H1 (cell line): ENCODE measurements around the gene NR2F1-AS1.
"Not testable (repeated sequence)": the region's sequence is repeated elsewhere in the genome, so short reads cannot be mapped to it uniquely, and the experiment has no call there.

Experiments
- JUND ChIP-seq: IDR thresholded peaks from 2 replicates; pipeline ENCODE4 v1.6.1; 2011; ENCODE audit warnings: mild to moderate bottlenecking, improper control_type of control experiment, low read length
- KDM4A ChIP-seq: IDR thresholded peaks from one replicate; pipeline ENCODE4 v1.7.1; 2012; ENCODE audit warnings: low read depth, mild to moderate bottlenecking, moderate library complexity, low read length, inconsistent platforms; ENCODE audit not compliant: severe bottlenecking
- KDM5A ChIP-seq: fragments of 200-600 bp; IDR thresholded peaks from 2 replicates; pipeline ENCODE4 v1.7.1; 2012; ENCODE audit warnings: mild to moderate bottlenecking, low read length, inconsistent platforms, mixed read lengths
- POLR2A ChIP-seq, 2 experiments: IDR thresholded peaks; 1 replicate in 1 of 2; 2 replicates in 1 of 2; pipeline ENCODE4 v1.6.1; 2011; ENCODE audit warnings: low read depth in 2 of 2, low read length in 2 of 2, mild to moderate bottlenecking in 2 of 2; ENCODE audit errors: control extremely low read depth in 1 of 2
- POLR2AphosphoS5 ChIP-seq: IDR thresholded peaks from 2 replicates; pipeline ENCODE4 v1.6.1; 2011; ENCODE audit warnings: low read depth, low read length
- SIX5 ChIP-seq: IDR thresholded peaks from 2 replicates; pipeline ENCODE4 v1.6.1; 2011; ENCODE audit warnings: mild to moderate bottlenecking, low read depth, low read length
- SP4 ChIP-seq: IDR thresholded peaks from 2 replicates; pipeline ENCODE4 v1.6.1; 2012; ENCODE audit warnings: low read length, inconsistent platforms
- TF ChIP-seq, protein P1 (sequence below): IDR thresholded peaks from 2 replicates; pipeline ENCODE4 v1.6.1; 2011; ENCODE audit warnings: low read depth, mild to moderate bottlenecking, low read length; ENCODE audit not compliant: insufficient read depth
- TF ChIP-seq, protein P2 (sequence below), 3 experiments: IDR thresholded peaks; 1 replicate in 2 of 3; 2 replicates in 1 of 3; pipeline versions ENCODE4 v1.5.1 to v1.6.1; 2011; ENCODE audit warnings: low read length in 3 of 3, mild to moderate bottlenecking in 3 of 3, inconsistent platforms in 2 of 3, low read depth in 1 of 3, moderate library complexity in 1 of 3; ENCODE audit not compliant: insufficient read depth in 1 of 3; ENCODE audit errors: control extremely low read depth in 1 of 3
- TF ChIP-seq, protein P3 (sequence below): IDR thresholded peaks from 2 replicates; pipeline ENCODE4 v1.6.1; 2011; ENCODE audit warnings: low read length, improper control_type of control experiment

DNA sequence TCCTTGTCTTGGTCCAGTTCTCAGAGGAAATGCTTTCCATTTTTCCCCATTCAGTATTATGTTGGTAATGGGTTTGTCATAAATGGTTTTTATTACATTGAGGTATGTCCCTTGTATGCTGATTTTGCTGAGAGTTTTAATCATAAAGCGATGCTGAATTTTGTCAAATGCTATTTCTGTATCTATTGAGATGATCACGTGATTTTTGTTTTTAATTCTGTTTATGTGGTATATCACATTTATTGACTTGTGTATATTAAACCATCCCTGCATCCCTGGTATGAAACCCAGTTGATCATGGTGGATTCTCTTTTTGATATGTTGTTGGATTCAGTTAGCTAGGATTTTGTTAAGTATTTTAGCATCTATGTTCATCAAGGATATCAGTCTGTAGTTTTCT, 189.8 kb downstream of the NR2F1-AS1 start:
- TF ChIP-seq KDM4A; SP4; POLR2A (IDR thresholded peaks at IDR 0.05; ENCODE audit: control extremely low read depth in 1 of 2, low read depth in 2 of 2, low read length in 2 of 2); SIX5; JUND; KDM5A; POLR2AphosphoS5: not testable (repeated sequence)
- TF ChIP-seq, protein P1, sequence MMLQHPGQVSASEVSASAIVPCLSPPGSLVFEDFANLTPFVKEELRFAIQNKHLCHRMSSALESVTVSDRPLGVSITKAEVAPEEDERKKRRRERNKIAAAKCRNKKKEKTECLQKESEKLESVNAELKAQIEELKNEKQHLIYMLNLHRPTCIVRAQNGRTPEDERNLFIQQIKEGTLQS = not testable (repeated sequence)
- TF ChIP-seq, protein P2, sequence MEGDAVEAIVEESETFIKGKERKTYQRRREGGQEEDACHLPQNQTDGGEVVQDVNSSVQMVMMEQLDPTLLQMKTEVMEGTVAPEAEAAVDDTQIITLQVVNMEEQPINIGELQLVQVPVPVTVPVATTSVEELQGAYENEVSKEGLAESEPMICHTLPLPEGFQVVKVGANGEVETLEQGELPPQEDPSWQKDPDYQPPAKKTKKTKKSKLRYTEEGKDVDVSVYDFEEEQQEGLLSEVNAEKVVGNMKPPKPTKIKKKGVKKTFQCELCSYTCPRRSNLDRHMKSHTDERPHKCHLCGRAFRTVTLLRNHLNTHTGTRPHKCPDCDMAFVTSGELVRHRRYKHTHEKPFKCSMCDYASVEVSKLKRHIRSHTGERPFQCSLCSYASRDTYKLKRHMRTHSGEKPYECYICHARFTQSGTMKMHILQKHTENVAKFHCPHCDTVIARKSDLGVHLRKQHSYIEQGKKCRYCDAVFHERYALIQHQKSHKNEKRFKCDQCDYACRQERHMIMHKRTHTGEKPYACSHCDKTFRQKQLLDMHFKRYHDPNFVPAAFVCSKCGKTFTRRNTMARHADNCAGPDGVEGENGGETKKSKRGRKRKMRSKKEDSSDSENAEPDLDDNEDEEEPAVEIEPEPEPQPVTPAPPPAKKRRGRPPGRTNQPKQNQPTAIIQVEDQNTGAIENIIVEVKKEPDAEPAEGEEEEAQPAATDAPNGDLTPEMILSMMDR (IDR thresholded peaks at IDR 0.05; ENCODE audit: control extremely low read depth in 1 of 3, insufficient read depth in 1 of 3, low read depth in 1 of 3, low read length in 3 of 3) = not testable (repeated sequence)
- TF ChIP-seq, protein P3, sequence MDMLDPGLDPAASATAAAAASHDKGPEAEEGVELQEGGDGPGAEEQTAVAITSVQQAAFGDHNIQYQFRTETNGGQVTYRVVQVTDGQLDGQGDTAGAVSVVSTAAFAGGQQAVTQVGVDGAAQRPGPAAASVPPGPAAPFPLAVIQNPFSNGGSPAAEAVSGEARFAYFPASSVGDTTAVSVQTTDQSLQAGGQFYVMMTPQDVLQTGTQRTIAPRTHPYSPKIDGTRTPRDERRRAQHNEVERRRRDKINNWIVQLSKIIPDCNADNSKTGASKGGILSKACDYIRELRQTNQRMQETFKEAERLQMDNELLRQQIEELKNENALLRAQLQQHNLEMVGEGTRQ = not testable (repeated sequence)
